Osteocyte (in vitro differentiated cells): ENCODE measurements around the gene ZNF774. TPM values are rescaled to one million over a fixed set of nuclear protein-coding genes. Genes with fewer than 3 reads are reported as not detected.

Experiments used
- DNase-seq: peaks from one replicate; pipeline ENCODE4 v3.0.0; 2021; ENCODE audit warnings: mixed read lengths; ENCODE audit not compliant: unreplicated experiment; ENCODE audit errors: extremely low spot score
- H3K27ac Mint-ChIP-seq: one replicate; pipeline ENCODE4 v1.8.0; 2021; ENCODE audit warnings: mild to moderate bottlenecking, mixed read lengths; ENCODE audit not compliant: unreplicated experiment
- H3K27me3 Mint-ChIP-seq: one replicate; pipeline ENCODE4 v1.8.0; 2021; ENCODE audit warnings: mixed read lengths; ENCODE audit not compliant: unreplicated experiment
- H3K36me3 Mint-ChIP-seq: one replicate; pipeline ENCODE4 v1.8.0; 2021; ENCODE audit warnings: mixed read lengths; ENCODE audit not compliant: unreplicated experiment
- H3K4me1 Mint-ChIP-seq: one replicate; pipeline ENCODE4 v1.8.0; 2021; ENCODE audit warnings: mixed read lengths; ENCODE audit not compliant: unreplicated experiment
- H3K4me3 Mint-ChIP-seq: one replicate; pipeline ENCODE4 v1.8.0; 2021; ENCODE audit warnings: mild to moderate bottlenecking, moderate library complexity, mixed read lengths; ENCODE audit not compliant: unreplicated experiment
- H3K9me3 Mint-ChIP-seq: one replicate; pipeline ENCODE4 v1.8.0; 2021; ENCODE audit warnings: mixed read lengths; ENCODE audit not compliant: unreplicated experiment
- total RNA-seq: library from RNA; stranded (reverse); gene quantifications from 2 replicates; pipeline ENCODE4 v1.2.1, GENCODE V29; 2021
- TF ChIP-seq, protein P1 (sequence below): fragments of 200-600 bp; sonication (generic); IDR thresholded peaks from 2 replicates; pipeline ENCODE4 v1.5.0; 2021; ENCODE audit warnings: antibody characterized with exemption, mild to moderate bottlenecking, moderate library complexity

The ZNF774 gene
- total RNA-seq, 1 donor from 2014 or later: 1.6 TPM

DNA sequence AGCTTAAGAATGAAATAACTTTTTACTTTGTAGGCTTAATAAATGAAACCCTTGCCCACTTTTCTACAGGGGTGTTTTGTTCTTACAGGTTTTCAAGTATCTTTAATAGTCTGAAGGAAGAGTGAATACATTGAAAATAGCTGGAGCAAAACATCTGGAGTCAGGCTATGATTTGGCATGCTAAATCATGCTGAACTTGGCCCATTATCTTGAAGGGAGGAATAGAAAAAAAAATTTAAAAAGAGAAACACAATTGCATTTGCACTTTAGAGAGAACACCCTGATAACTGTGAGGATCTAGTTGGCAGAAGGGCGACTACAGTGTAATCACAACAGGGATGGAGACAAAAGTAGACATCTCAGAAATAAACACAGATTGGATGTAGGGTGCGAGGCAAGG, 34.1 kb downstream of the ZNF774 start:
- TF ChIP-seq, protein P1, sequence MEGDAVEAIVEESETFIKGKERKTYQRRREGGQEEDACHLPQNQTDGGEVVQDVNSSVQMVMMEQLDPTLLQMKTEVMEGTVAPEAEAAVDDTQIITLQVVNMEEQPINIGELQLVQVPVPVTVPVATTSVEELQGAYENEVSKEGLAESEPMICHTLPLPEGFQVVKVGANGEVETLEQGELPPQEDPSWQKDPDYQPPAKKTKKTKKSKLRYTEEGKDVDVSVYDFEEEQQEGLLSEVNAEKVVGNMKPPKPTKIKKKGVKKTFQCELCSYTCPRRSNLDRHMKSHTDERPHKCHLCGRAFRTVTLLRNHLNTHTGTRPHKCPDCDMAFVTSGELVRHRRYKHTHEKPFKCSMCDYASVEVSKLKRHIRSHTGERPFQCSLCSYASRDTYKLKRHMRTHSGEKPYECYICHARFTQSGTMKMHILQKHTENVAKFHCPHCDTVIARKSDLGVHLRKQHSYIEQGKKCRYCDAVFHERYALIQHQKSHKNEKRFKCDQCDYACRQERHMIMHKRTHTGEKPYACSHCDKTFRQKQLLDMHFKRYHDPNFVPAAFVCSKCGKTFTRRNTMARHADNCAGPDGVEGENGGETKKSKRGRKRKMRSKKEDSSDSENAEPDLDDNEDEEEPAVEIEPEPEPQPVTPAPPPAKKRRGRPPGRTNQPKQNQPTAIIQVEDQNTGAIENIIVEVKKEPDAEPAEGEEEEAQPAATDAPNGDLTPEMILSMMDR: no peak
- Mint-ChIP-seq H3K27ac (peak overlapping the region; percentile 56), H3K36me3 (peaks cover 14% of the 10 kb centered on the region)

GRCh38 chr15:90387534-90388461, 35.7 kb downstream of the ZNF774 start, which contains the start of gene IQGAP1:
TSS of gene IQGAP1 (plus strand) at chr15:90388242. CDS start at chr15:90388342, 100 bp downstream.
- Mint-ChIP-seq H3K9me3 (no peaks in the 10 kb centered on the region), H3K4me3 (peak within 1 kb of the TSS; percentile 89), H3K27me3 (no peaks in the 10 kb centered on the region), H3K4me1 (peaks cover 40% of the 10 kb centered on the region), H3K36me3 (peaks cover 27% of the 10 kb centered on the region), H3K27ac (peak within 1 kb of the TSS; percentile 93)
- DNase-seq: peak; percentile 98
- TF ChIP-seq, protein P1: no peak

More for the DNA sequence above, 34.1 kb downstream of the ZNF774 start:
- DNase-seq: no peak
- Mint-ChIP-seq H3K27me3 (no peaks in the 10 kb centered on the region), H3K4me3 (no peak overlapping the region), H3K4me1 (peaks cover 26% of the 10 kb centered on the region), H3K9me3 (no peaks in the 10 kb centered on the region)

- H3K36me3 Mint-ChIP-seq: peaks cover 34% of the 10 kb centered on the region
- peak overlapping the region; percentile 93 for H3K27ac Mint-ChIP-seq
Observed at GRCh38 chr15:90388462-90389380, 36.6 kb downstream of the ZNF774 start.

GRCh38 chr15:90389513-90389912, 37.4 kb downstream of the ZNF774 start:
- Mint-ChIP-seq H3K27me3 (no peaks in the 10 kb centered on the region), H3K9me3 (no peaks in the 10 kb centered on the region), H3K27ac (peak overlapping the region; percentile 86), H3K4me1 (peaks cover 51% of the 10 kb centered on the region), H3K36me3 (peaks cover 39% of the 10 kb centered on the region), H3K4me3 (peak overlapping the region; percentile 83)
- no peak for DNase-seq
- TF ChIP-seq, protein P1: no peak

More at GRCh38 chr15:90388462-90389380, 36.6 kb downstream of the ZNF774 start:
- peak; percentile 89 for DNase-seq
- Mint-ChIP-seq H3K4me1 (peaks cover 45% of the 10 kb centered on the region), H3K9me3 (no peaks in the 10 kb centered on the region), H3K27me3 (no peaks in the 10 kb centered on the region), H3K4me3 (peak overlapping the region; percentile 89)
- TF ChIP-seq, protein P1: peak; percentile 23
